Hepatocyte (in vitro differentiated cells): Measurements from ENCODE around the gene RAX.

Source experiments
- CTCF ChIP-seq: fragments of 200-600 bp; sonication (generic); IDR thresholded peaks from 2 replicates; pipeline ENCODE4 v1.5.1; 2016; ENCODE audit warnings: antibody characterized with exemption, mild to moderate bottlenecking; ENCODE audit not compliant: poor library complexity
- EZH2 ChIP-seq: fragments of 200-600 bp; sonication (generic); IDR thresholded peaks from 2 replicates; pipeline ENCODE4 v1.6.1; 2016; ENCODE audit warnings: antibody characterized with exemption, mild to moderate bottlenecking, borderline replicate concordance

- TF ChIP-seq CTCF (no peak), EZH2 (peak; percentile 94)
Measured at GRCh38 chr18:59268127-59268720, 5.0 kb downstream of the RAX start.
